Neural progenitor cell (in vitro differentiated cells): ENCODE data around the gene KIT. TPM values are rescaled to one million over a fixed set of nuclear protein-coding genes. Genes with fewer than 3 reads are reported as not detected.

ENCODE experiments used
- DNase-seq: peaks from one replicate; pipeline ENCODE4 v3.0.0-alpha.2; 2016; ENCODE audit warnings: low spot score
- H2AFZ ChIP-seq: fragments of 200-600 bp; sonication (generic); replicated peaks from 2 replicates; pipeline ENCODE4 v1.6.1; 2016; ENCODE audit warnings: antibody characterized with exemption
- H3F3A ChIP-seq: fragments of 200-600 bp; sonication (generic); 2 replicates; pipeline ENCODE4 v1.6.1; 2016; ENCODE audit warnings: antibody characterized with exemption, low read depth
- H3K27ac ChIP-seq: fragments of 200-600 bp; sonication (generic); 2 replicates; pipeline ENCODE4 v1.5.1; 2016; ENCODE audit warnings: mild to moderate bottlenecking
- H3K27me3 ChIP-seq: fragments of 200-600 bp; sonication (generic); 2 replicates; pipeline ENCODE4 v1.6.1; 2016; ENCODE audit warnings: mild to moderate bottlenecking, moderate library complexity
- H3K36me3 ChIP-seq: fragments of 200-600 bp; sonication (generic); 2 replicates; pipeline ENCODE4 v1.5.1; 2016
- H3K4me1 ChIP-seq: fragments of 200-600 bp; sonication (generic); 2 replicates; pipeline ENCODE4 v1.6.1; 2016; ENCODE audit warnings: mixed run types
- H3K4me2 ChIP-seq: fragments of 200-600 bp; sonication (generic); 2 replicates; pipeline ENCODE4 v1.6.1; 2016
- H3K4me3 ChIP-seq: fragments of 200-600 bp; sonication (generic); 2 replicates; pipeline ENCODE4 v1.5.1; 2016
- H3K79me2 ChIP-seq: fragments of 200-600 bp; sonication (generic); 2 replicates; pipeline ENCODE4 v1.6.1; 2016; ENCODE audit warnings: low read depth
- H3K9ac ChIP-seq: fragments of 200-600 bp; sonication (generic); 2 replicates; pipeline ENCODE4 v1.6.1; 2016
- H3K9me3 ChIP-seq: fragments of 200-600 bp; sonication (generic); 2 replicates; pipeline ENCODE4 v1.5.1; 2016; ENCODE audit warnings: low read depth
- H4K20me1 ChIP-seq: fragments of 200-600 bp; sonication (generic); 2 replicates; pipeline ENCODE4 v1.6.1; 2016; ENCODE audit warnings: low read depth
- H3K27ac Mint-ChIP-seq: 3 replicates; pipeline ENCODE4 v1.8.0; 2021; ENCODE audit warnings: mixed read lengths
- H3K27me3 Mint-ChIP-seq: 2 replicates; pipeline ENCODE4 v1.8.0; 2022; ENCODE audit warnings: low read depth, mild to moderate bottlenecking, inconsistent platforms, moderate library complexity, mixed read lengths; ENCODE audit not compliant: insufficient read depth
- H3K36me3 Mint-ChIP-seq: 3 replicates; pipeline ENCODE4 v1.8.0; 2021; ENCODE audit warnings: mixed read lengths
- H3K4me1 Mint-ChIP-seq: 3 replicates; pipeline ENCODE4 v1.8.0; 2021; ENCODE audit warnings: mixed read lengths
- H3K4me3 Mint-ChIP-seq: 3 replicates; pipeline ENCODE4 v1.8.0; 2021; ENCODE audit warnings: mild to moderate bottlenecking, moderate library complexity, mixed read lengths
- H3K9me3 Mint-ChIP-seq: 3 replicates; pipeline ENCODE4 v1.8.0; 2020; ENCODE audit warnings: mixed read lengths
- EZH2 ChIP-seq: fragments of 200-600 bp; sonication (generic); IDR thresholded peaks from 2 replicates; pipeline ENCODE4 v1.6.1; 2017; ENCODE audit warnings: antibody characterized with exemption, mild to moderate bottlenecking, moderate library complexity
- EZH2phosphoT487 ChIP-seq: fragments of 200-600 bp; sonication (generic); IDR thresholded peaks from 2 replicates; pipeline ENCODE4 v1.6.1; 2017; ENCODE audit warnings: antibody characterized with exemption
- total RNA-seq: library from RNA; depleted of rRNA; stranded (reverse); fragments of >200 nt; gene quantifications from 2 replicates; pipeline ENCODE4 v1.2.3, GENCODE V29; 2015; ENCODE audit warnings: low replicate concordance
- TF ChIP-seq, protein P1 (sequence below): fragments of 200-600 bp; sonication (generic); IDR thresholded peaks from 2 replicates; pipeline ENCODE4 v1.5.1; 2017; ENCODE audit warnings: antibody characterized with exemption, mild to moderate bottlenecking

KIT gene
- total RNA-seq, 1 donor from 2014 or later, result 4.6 TPM

- Histone ChIP-seq H3K4me1 (no peaks in the 10 kb centered on the region), H3K4me2 (no peak overlapping the region), H3K4me3 (no peak overlapping the region), H3K9ac (no peak overlapping the region), H3K9me3 (no peaks in the 10 kb centered on the region), H3K27me3 (no peaks in the 10 kb centered on the region), H3K27ac (no peak overlapping the region), H2AFZ (no peak overlapping the region), H4K20me1 (no peaks in the 10 kb centered on the region), H3F3A (no peaks in the 10 kb centered on the region), H3K79me2 (no peaks in the 10 kb centered on the region), H3K36me3 (no peaks in the 10 kb centered on the region)
- TF ChIP-seq EZH2phosphoT487 (no peak), EZH2 (no peak)
- TF ChIP-seq, protein P1, sequence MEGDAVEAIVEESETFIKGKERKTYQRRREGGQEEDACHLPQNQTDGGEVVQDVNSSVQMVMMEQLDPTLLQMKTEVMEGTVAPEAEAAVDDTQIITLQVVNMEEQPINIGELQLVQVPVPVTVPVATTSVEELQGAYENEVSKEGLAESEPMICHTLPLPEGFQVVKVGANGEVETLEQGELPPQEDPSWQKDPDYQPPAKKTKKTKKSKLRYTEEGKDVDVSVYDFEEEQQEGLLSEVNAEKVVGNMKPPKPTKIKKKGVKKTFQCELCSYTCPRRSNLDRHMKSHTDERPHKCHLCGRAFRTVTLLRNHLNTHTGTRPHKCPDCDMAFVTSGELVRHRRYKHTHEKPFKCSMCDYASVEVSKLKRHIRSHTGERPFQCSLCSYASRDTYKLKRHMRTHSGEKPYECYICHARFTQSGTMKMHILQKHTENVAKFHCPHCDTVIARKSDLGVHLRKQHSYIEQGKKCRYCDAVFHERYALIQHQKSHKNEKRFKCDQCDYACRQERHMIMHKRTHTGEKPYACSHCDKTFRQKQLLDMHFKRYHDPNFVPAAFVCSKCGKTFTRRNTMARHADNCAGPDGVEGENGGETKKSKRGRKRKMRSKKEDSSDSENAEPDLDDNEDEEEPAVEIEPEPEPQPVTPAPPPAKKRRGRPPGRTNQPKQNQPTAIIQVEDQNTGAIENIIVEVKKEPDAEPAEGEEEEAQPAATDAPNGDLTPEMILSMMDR, result no peak
- Mint-ChIP-seq H3K27ac (peak overlapping the region; percentile 18), H3K9me3 (no peaks in the 10 kb centered on the region), H3K4me3 (no peak overlapping the region), H3K36me3 (no peaks in the 10 kb centered on the region), H3K4me1 (peaks cover 5% of the 10 kb centered on the region), H3K27me3 (peaks cover 2% of the 10 kb centered on the region)
- DNase-seq, result no peak
Observed at GRCh38 chr4:54784161-54784671, 126.5 kb downstream of the KIT start.
